CD14-positive monocyte (primary cell): ENCODE measurements around the gene PLA2G2C. TPM values are rescaled to one million over a fixed set of nuclear protein-coding genes. Genes with fewer than 3 reads are reported as not detected.
"Not testable (repeated sequence)": the region's sequence is repeated elsewhere in the genome, so short reads cannot be mapped to it uniquely, and the experiment has no call there.

Experiments used
- DNase-seq, 3 donors: peaks; one replicate each; pipeline ENCODE4 v3.0.0-alpha.2; 2011 to 2022
- H2AFZ ChIP-seq: 2 replicates; pipeline ENCODE4 v1.6.0; 2012; ENCODE audit warnings: mild to moderate bottlenecking, low read depth, low read length, inconsistent platforms; ENCODE audit not compliant: insufficient read depth, poor library complexity, severe bottlenecking
- H3K27ac ChIP-seq, 2 donors: 1 replicate in 1 of 2; 2 replicates in 1 of 2; pipeline ENCODE4 v1.5.1; 2012 to 2013; ENCODE audit warnings: low read length in 2 of 2, control low read depth in 1 of 2, inconsistent platforms in 1 of 2, low read depth in 1 of 2, mild to moderate bottlenecking in 1 of 2
- H3K27me3 ChIP-seq, 2 donors: one replicate each; pipeline versions ENCODE4 v1.6.0 to v1.6.1; 2011 to 2013; ENCODE audit warnings: low read length in 2 of 2; ENCODE audit not compliant: control insufficient read depth in 2 of 2, insufficient read depth in 2 of 2
- H3K36me3 ChIP-seq, 2 donors: replicated peaks in 1 of 2; 1 replicate in 1 of 2; 2 replicates in 1 of 2; pipeline versions ENCODE4 v1.5.1 to v1.6.1; 2012 to 2013; ENCODE audit warnings: low read length in 2 of 2, control low read depth in 1 of 2, inconsistent platforms in 1 of 2, mild to moderate bottlenecking in 1 of 2; ENCODE audit not compliant: insufficient read depth in 2 of 2, control insufficient read depth in 1 of 2
- H3K4me1 ChIP-seq, 2 donors: 1 replicate in 1 of 2; 2 replicates in 1 of 2; pipeline versions ENCODE4 v1.5.1 to v1.6.1; 2012 to 2013; ENCODE audit warnings: low read length in 2 of 2, control low read depth in 1 of 2, inconsistent platforms in 1 of 2, mild to moderate bottlenecking in 1 of 2, moderate library complexity in 1 of 2; ENCODE audit not compliant: insufficient read depth in 2 of 2, control insufficient read depth in 1 of 2
- H3K4me2 ChIP-seq: replicated peaks from 2 replicates; pipeline ENCODE3; 2012; ENCODE audit warnings: low read length, moderate library complexity, mild to moderate bottlenecking; ENCODE audit not compliant: poor library complexity, severe bottlenecking; ENCODE audit errors: extremely low read depth
- H3K4me3 ChIP-seq, 3 experiments: fragments of 200-600 bp in 1 of 3; sonication (generic) in 1 of 3; replicated peaks in 1 of 3; 1 replicate in 2 of 3; 2 replicates in 1 of 3; pipeline ENCODE4 v1.5.1; 2011 to 2013; ENCODE audit warnings: low read length in 3 of 3, mild to moderate bottlenecking in 3 of 3, control low read depth in 2 of 3, low read depth in 2 of 3, inconsistent platforms in 1 of 3, moderate library complexity in 1 of 3
- H3K79me2 ChIP-seq: 2 replicates; pipeline ENCODE4 v1.6.0; 2012; ENCODE audit warnings: mild to moderate bottlenecking, control low read depth, inconsistent platforms, low read length, moderate library complexity; ENCODE audit not compliant: insufficient read depth
- H3K9ac ChIP-seq: 2 replicates; pipeline ENCODE4 v1.6.0; 2017; ENCODE audit warnings: low read length, mild to moderate bottlenecking; ENCODE audit not compliant: insufficient read depth, poor library complexity, severe bottlenecking
- H3K9me3 ChIP-seq, 2 donors: replicated peaks in 1 of 2; 1 replicate in 1 of 2; 2 replicates in 1 of 2; pipeline versions ENCODE4 v1.5.1 to v1.6.1; 2012 to 2013; ENCODE audit warnings: low read length in 2 of 2, control low read depth in 1 of 2; ENCODE audit not compliant: control insufficient read depth in 1 of 2, insufficient read depth in 1 of 2
- H4K20me1 ChIP-seq: 2 replicates; pipeline ENCODE4 v1.6.0; 2012; ENCODE audit warnings: mild to moderate bottlenecking, low read length, control low read depth, moderate library complexity; ENCODE audit not compliant: insufficient read depth
- H3K27ac Mint-ChIP-seq, 7 donors: one replicate each; pipeline ENCODE4 v1.8.0; 2020; ENCODE audit warnings: mild to moderate bottlenecking in 7 of 7, mixed read lengths in 7 of 7, moderate library complexity in 6 of 7, inconsistent platforms in 2 of 7
- H3K27me3 Mint-ChIP-seq, 3 donors: one replicate each; pipeline ENCODE4 v1.8.0; 2021 to 2022; ENCODE audit warnings: low read depth in 3 of 3, mild to moderate bottlenecking in 3 of 3, mixed read lengths in 3 of 3, moderate library complexity in 3 of 3, inconsistent platforms in 1 of 3
- H3K36me3 Mint-ChIP-seq, 2 donors: one replicate each; pipeline ENCODE4 v1.8.0; 2020; ENCODE audit warnings: mixed read lengths in 2 of 2, inconsistent platforms in 1 of 2, mild to moderate bottlenecking in 1 of 2
- H3K4me1 Mint-ChIP-seq: one replicate; pipeline ENCODE4 v1.8.0; 2020; ENCODE audit warnings: mild to moderate bottlenecking, mixed read lengths
- H3K4me3 Mint-ChIP-seq, 2 donors: one replicate each; pipeline ENCODE4 v1.8.0; 2020; ENCODE audit warnings: mild to moderate bottlenecking in 2 of 2, mixed read lengths in 2 of 2, moderate library complexity in 1 of 2
- H3K9me3 Mint-ChIP-seq, 7 donors: one replicate each; pipeline ENCODE4 v1.8.0; 2020 to 2022; ENCODE audit warnings: mixed read lengths in 7 of 7, mild to moderate bottlenecking in 6 of 7, moderate library complexity in 6 of 7, inconsistent platforms in 2 of 7
- WGBS: methylation state at CpG from one replicate; pipeline ENCODE4 v1.1.5; 2013; ENCODE audit warnings: missing lambda C conversion rate; ENCODE audit not compliant: insufficient coverage; 5-methylcytosine and 5-hydroxymethylcytosine counted together
- intact Hi-C, 2 donors: fragments of 100-400 bp; cut with micrococcal nuclease; formaldehyde crosslinking; loops; one replicate each; pipeline versions ENCODE4 v1.15.0 to v1.15.1; 2023
- polyA plus RNA-seq, 3 donors: library from polyadenylated mRNA; depleted of rRNA in 1 of 3; unstranded in 2 of 3; stranded (reverse) in 1 of 3; fragments of 300-500 nt in 2 of 3; fragments of >200 nt in 1 of 3; fragmentation: Illumina TruSeq in 2 of 3; gene quantifications; 1 replicate in 2 of 3; 2 replicates in 1 of 3; pipeline ENCODE4 v1.2.3, GENCODE V29; 2012 to 2021
- TF ChIP-seq, protein P1 (sequence below): fragments of 200-600 bp; IDR thresholded peaks from one replicate; pipeline ENCODE4 v1.8.0; 2022; ENCODE audit warnings: antibody characterized with exemption, mild to moderate bottlenecking

Gene PLA2G2C
- polyA plus RNA-seq, 3 donors: 0.07 to 0.40 TPM; not detected in 1

GRCh38 chr1:20233394-20233793 is 47.1 kb upstream of the PLA2G2C start:
- Mint-ChIP-seq H3K9me3 (peaks cover 0 to 4% (median 0%) of the 10 kb centered on the region in 7 donors), H3K36me3 (no peaks in the 10 kb centered on the region)
- H2AFZ ChIP-seq: no peak overlapping the region

DNA sequence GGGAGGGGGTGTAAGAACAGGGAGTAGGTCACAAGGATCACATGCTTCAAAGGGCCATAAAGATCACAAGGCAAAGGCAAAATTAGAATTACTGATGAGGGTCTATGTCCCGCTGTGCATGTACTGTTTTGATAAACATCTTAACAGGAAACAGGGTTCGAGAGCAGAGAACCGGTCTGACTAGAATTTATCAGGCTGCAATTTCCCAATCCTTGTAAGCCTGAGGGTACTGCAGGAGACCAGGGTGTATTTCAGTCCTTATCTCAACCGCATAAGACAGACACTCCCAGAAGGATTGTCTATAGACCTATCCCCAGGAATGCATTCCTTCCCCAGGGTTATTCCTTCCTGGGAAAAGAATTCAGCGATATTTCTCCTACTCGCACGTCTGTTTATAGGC is 46.2 kb upstream of the PLA2G2C start:
- H2AFZ ChIP-seq, H3K9me3 Mint-ChIP-seq, H4K20me1 ChIP-seq, H3K4me1 ChIP-seq, H3K4me1 Mint-ChIP-seq, intact Hi-C loops, H3K9ac ChIP-seq, H3K36me3 ChIP-seq, H3K27ac ChIP-seq, H3K79me2 ChIP-seq, H3K4me3 ChIP-seq, DNase-seq, H3K36me3 Mint-ChIP-seq, H3K4me3 Mint-ChIP-seq, H3K9me3 ChIP-seq, H3K4me2 ChIP-seq, H3K27ac Mint-ChIP-seq: not testable (repeated sequence)
- 35% methylated on average over 7 of the region's 7 CpGs for WGBS
- peaks cover 38 to 76% (median 51%) of the 10 kb centered on the region in 3 donors for H3K27me3 Mint-ChIP-seq
- H3K27me3 ChIP-seq: peaks cover 35 to 49% of the 10 kb centered on the region in 2 donors

More at GRCh38 chr1:20233394-20233793, 47.1 kb upstream of the PLA2G2C start:
- Histone ChIP-seq H3K27me3 (peaks cover 32 to 51% of the 10 kb centered on the region in 2 donors), H3K4me3 (no peak overlapping the region), H3K9me3 (no peaks in the 10 kb centered on the region), H3K79me2 (no peaks in the 10 kb centered on the region), H3K27ac (no peak overlapping the region), H3K4me2 (no peak overlapping the region), H3K36me3 (no peaks in the 10 kb centered on the region), H4K20me1 (no peaks in the 10 kb centered on the region), H3K4me1 (no peaks in the 10 kb centered on the region), H3K9ac (no peak overlapping the region)
- no peak for DNase-seq
- TF ChIP-seq, protein P1, sequence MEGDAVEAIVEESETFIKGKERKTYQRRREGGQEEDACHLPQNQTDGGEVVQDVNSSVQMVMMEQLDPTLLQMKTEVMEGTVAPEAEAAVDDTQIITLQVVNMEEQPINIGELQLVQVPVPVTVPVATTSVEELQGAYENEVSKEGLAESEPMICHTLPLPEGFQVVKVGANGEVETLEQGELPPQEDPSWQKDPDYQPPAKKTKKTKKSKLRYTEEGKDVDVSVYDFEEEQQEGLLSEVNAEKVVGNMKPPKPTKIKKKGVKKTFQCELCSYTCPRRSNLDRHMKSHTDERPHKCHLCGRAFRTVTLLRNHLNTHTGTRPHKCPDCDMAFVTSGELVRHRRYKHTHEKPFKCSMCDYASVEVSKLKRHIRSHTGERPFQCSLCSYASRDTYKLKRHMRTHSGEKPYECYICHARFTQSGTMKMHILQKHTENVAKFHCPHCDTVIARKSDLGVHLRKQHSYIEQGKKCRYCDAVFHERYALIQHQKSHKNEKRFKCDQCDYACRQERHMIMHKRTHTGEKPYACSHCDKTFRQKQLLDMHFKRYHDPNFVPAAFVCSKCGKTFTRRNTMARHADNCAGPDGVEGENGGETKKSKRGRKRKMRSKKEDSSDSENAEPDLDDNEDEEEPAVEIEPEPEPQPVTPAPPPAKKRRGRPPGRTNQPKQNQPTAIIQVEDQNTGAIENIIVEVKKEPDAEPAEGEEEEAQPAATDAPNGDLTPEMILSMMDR: peak; percentile 25
- WGBS: 20% methylated on average over 1 of the region's 3 CpGs
- Mint-ChIP-seq H3K4me1 (no peaks in the 10 kb centered on the region), H3K4me3 (no peak overlapping the region), H3K27ac (no peak overlapping the region), H3K27me3 (peaks cover 40 to 71% (median 53%) of the 10 kb centered on the region in 3 donors)
- intact Hi-C loops: no loop called here
